Keratinocyte (primary cell): ENCODE data around the gene DISP2. TPM values are rescaled to one million over a fixed set of nuclear protein-coding genes. Genes with fewer than 3 reads are reported as not detected.

Source experiments
- DNase-seq: peaks from one replicate; pipeline ENCODE4 v3.0.0-alpha.2; 2011; ENCODE audit warnings: low read depth, missing footprints, low spot score
- FAIRE-seq: peaks from 2 replicates; lab custom pipeline; 2011; peaks lifted over from hg19 to GRCh38; lab: Jason Lieb, UNC
- H2AFZ ChIP-seq: 2 replicates; pipeline ENCODE4 v1.6.0; 2012; ENCODE audit warnings: low read length, control low read depth, inconsistent platforms; ENCODE audit not compliant: control insufficient read depth
- H3K27ac ChIP-seq: 2 replicates; pipeline ENCODE4 v1.5.1; 2011; ENCODE audit warnings: low read length; ENCODE audit not compliant: control insufficient read depth, insufficient read depth
- H3K27me3 ChIP-seq: 3 replicates; pipeline ENCODE4 v1.6.0; 2011; ENCODE audit warnings: low read length; ENCODE audit not compliant: control insufficient read depth, insufficient read depth; ENCODE audit errors: extremely low read depth
- H3K36me3 ChIP-seq, 2 experiments: 2 replicates in 1 of 2; 3 replicates in 1 of 2; pipeline ENCODE4 v1.5.1; 2011; ENCODE audit warnings: low read length in 2 of 2, mild to moderate bottlenecking in 1 of 2; ENCODE audit not compliant: control insufficient read depth in 2 of 2, insufficient read depth in 2 of 2; ENCODE audit errors: extremely low read depth in 1 of 2
- H3K4me1 ChIP-seq: 3 replicates; pipeline ENCODE4 v1.5.1; 2011; ENCODE audit warnings: low read length; ENCODE audit not compliant: control insufficient read depth, insufficient read depth; ENCODE audit errors: extremely low read depth
- H3K4me2 ChIP-seq: 3 replicates; pipeline ENCODE4 v1.6.0; 2011; ENCODE audit warnings: low read depth, low read length; ENCODE audit not compliant: control insufficient read depth, insufficient read depth; ENCODE audit errors: extremely low read depth
- H3K4me3 ChIP-seq, 3 experiments: fragments of 200-600 bp in 1 of 3; sonication (generic) in 1 of 3; 2 replicates in 2 of 3; 3 replicates in 1 of 3; pipeline ENCODE4 v1.5.1; 2011 to 2016; ENCODE audit warnings: low read length in 3 of 3, mild to moderate bottlenecking in 3 of 3, control low read depth in 2 of 3, inconsistent platforms in 1 of 3, low read depth in 1 of 3, mixed read lengths in 1 of 3, mixed run types in 1 of 3, moderate library complexity in 1 of 3; ENCODE audit not compliant: control insufficient read depth in 2 of 3, insufficient read depth in 2 of 3; ENCODE audit errors: extremely low read depth in 1 of 3
- H3K79me2 ChIP-seq: 2 replicates; pipeline ENCODE4 v1.6.0; 2012; ENCODE audit warnings: low read length; ENCODE audit not compliant: control insufficient read depth, insufficient read depth
- H3K9ac ChIP-seq: 3 replicates; pipeline ENCODE4 v1.6.0; 2011; ENCODE audit warnings: low read length; ENCODE audit not compliant: control insufficient read depth, insufficient read depth; ENCODE audit errors: extremely low read depth
- H3K9me1 ChIP-seq: 3 replicates; pipeline ENCODE4 v1.6.0; 2011; ENCODE audit warnings: low read length; ENCODE audit not compliant: control insufficient read depth, insufficient read depth; ENCODE audit errors: extremely low read depth
- H3K9me3 ChIP-seq: 2 replicates; pipeline ENCODE4 v1.5.1; 2012; ENCODE audit warnings: low read depth, low read length; ENCODE audit not compliant: control insufficient read depth
- H4K20me1 ChIP-seq: 3 replicates; pipeline ENCODE4 v1.6.0; 2011; ENCODE audit warnings: low read length; ENCODE audit not compliant: control insufficient read depth, insufficient read depth; ENCODE audit errors: extremely low read depth
- CTCF ChIP-seq, 3 experiments: IDR thresholded peaks in 1 of 3; conservative IDR thresholded peaks in 1 of 3; optimal IDR thresholded peaks in 1 of 3; 2 replicates in 2 of 3; 3 replicates in 1 of 3; pipeline versions ENCODE3 to v1.5.1; 2011; ENCODE audit warnings: low read length in 3 of 3, mild to moderate bottlenecking in 3 of 3, moderate library complexity in 2 of 3, control low read depth in 1 of 3, inconsistent platforms in 1 of 3; ENCODE audit not compliant: insufficient read depth in 2 of 3; ENCODE audit errors: extremely low read depth in 1 of 3
- EZH2 ChIP-seq: IDR thresholded peaks from one replicate; pipeline ENCODE4 v1.6.1; 2012; ENCODE audit warnings: inconsistent platforms, mild to moderate bottlenecking, low read length, moderate library complexity
- dilution Hi-C: fragments of 300-500 bp; cut with MboI; formaldehyde crosslinking; loops from one replicate; pipeline ENCODE4 v1.7.0; 2020; ENCODE audit warnings: low sequenced_read_pairs; ENCODE audit not compliant: extremely low pct_ligation_motif_present
- polyA plus RNA-seq, 5 experiments: library from polyadenylated mRNA; depleted of rRNA in 3 of 5; stranded (reverse) in 3 of 5; stranded (forward) in 1 of 5; unstranded in 1 of 5; fragments of >200 nt; gene quantifications; 1 replicate in 1 of 5; 2 replicates in 3 of 5; 3 replicates in 1 of 5; pipeline versions ENCODE4 v1.2.1 to v1.2.3, GENCODE V29; 2011 to 2012; ENCODE audit warnings: missing spikeins in 2 of 5, low read depth in 1 of 5, low replicate concordance in 1 of 5

DISP2 gene
- polyA plus RNA-seq, 1 donor (not counting 4 experiments of a cell fraction or from before 2014, with no cell fraction given): 0.12 TPM

- Histone ChIP-seq H3K4me1 (peaks cover 10% of the 10 kb centered on the region), H3K79me2 (no peaks in the 10 kb centered on the region), H3K9me3 (no peaks in the 10 kb centered on the region), H4K20me1 (no peaks in the 10 kb centered on the region), H3K9me1 (no peaks in the 10 kb centered on the region), H3K4me2 (no peak overlapping the region), H3K9ac (no peak overlapping the region), H3K4me3 (no peak overlapping the region), H3K36me3 (no peaks in the 10 kb centered on the region), H3K27ac (no peak overlapping the region), H3K27me3 (peaks cover 8% of the 10 kb centered on the region), H2AFZ (no peak overlapping the region)
- DNase-seq (no peak), FAIRE-seq (no peak)
- dilution Hi-C loops: no loop called here
- TF ChIP-seq CTCF (optimal IDR thresholded peaks at IDR 0.05 in 1 of 3, IDR thresholded peaks at IDR 0.05 in 1 of 3, conservative IDR thresholded peaks at IDR 0.05 in 1 of 3; ENCODE audit: extremely low read depth in 1 of 3, insufficient read depth in 2 of 3, low read length in 3 of 3): no peak
- no peak for TF ChIP-seq EZH2
Measured at GRCh38 chr15:40428185-40428584, 70.2 kb downstream of the DISP2 start.

Other genes starting within 250 kb of the DISP2 start
- 0.05 to 0.30 TPM (median 0.13 TPM) in 3 replicates for gene BMF, start 249.3 kb upstream of the DISP2 start, polyA plus RNA-seq
- 3.3 to 19.7 TPM (median 9.3 TPM) in 3 replicates for gene BUB1B, start 197.2 kb upstream of the DISP2 start, polyA plus RNA-seq
- gene PAK6, start 119.2 kb upstream of the DISP2 start, polyA plus RNA-seq: 9.6 to 19.2 TPM (median 11.5 TPM) in 3 replicates
- gene ANKRD63, start 75.2 kb upstream of the DISP2 start, polyA plus RNA-seq: not detected in 3 replicates
- 0.52 to 1.1 TPM (median 0.73 TPM) in 3 replicates for gene PLCB2, start 50.3 kb upstream of the DISP2 start, polyA plus RNA-seq
- gene INAFM2, start 34.5 kb upstream of the DISP2 start, polyA plus RNA-seq: 9.1 to 15.2 TPM (median 13.5 TPM) in 3 replicates
- 6.3 to 9.6 TPM (median 7.4 TPM) in 3 replicates for gene CCDC9B, start 17.3 kb upstream of the DISP2 start, polyA plus RNA-seq
- not detected in 3 replicates for gene PHGR1, start 7.2 kb upstream of the DISP2 start, polyA plus RNA-seq
- 21.0 to 42.8 TPM (median 42.4 TPM) in 3 replicates for gene KNSTRN, start 24.5 kb downstream of the DISP2 start, polyA plus RNA-seq
- 13.0 to 18.1 TPM (median 14.2 TPM) in 3 replicates for gene IVD, start 47.6 kb downstream of the DISP2 start, polyA plus RNA-seq
- 4.8 to 6.9 TPM (median 6.8 TPM) in 3 replicates for gene BAHD1, start 82.7 kb downstream of the DISP2 start, polyA plus RNA-seq
- gene CHST14, start 112.8 kb downstream of the DISP2 start, polyA plus RNA-seq: 1.1 to 4.4 TPM (median 1.5 TPM) in 3 replicates
- gene CCDC32, start 206.8 kb downstream of the DISP2 start, polyA plus RNA-seq: 9.7 to 24.6 TPM (median 18.0 TPM) in 3 replicates
- 8.0 to 10.1 TPM (median 8.6 TPM) in 3 replicates for gene RPUSD2, start 211.1 kb downstream of the DISP2 start, polyA plus RNA-seq
- 1.2 to 6.9 TPM (median 4.7 TPM) in 3 replicates for gene KNL1, start 236.0 kb downstream of the DISP2 start, polyA plus RNA-seq